ENCODE data around the gene ERBB4.

DNA sequence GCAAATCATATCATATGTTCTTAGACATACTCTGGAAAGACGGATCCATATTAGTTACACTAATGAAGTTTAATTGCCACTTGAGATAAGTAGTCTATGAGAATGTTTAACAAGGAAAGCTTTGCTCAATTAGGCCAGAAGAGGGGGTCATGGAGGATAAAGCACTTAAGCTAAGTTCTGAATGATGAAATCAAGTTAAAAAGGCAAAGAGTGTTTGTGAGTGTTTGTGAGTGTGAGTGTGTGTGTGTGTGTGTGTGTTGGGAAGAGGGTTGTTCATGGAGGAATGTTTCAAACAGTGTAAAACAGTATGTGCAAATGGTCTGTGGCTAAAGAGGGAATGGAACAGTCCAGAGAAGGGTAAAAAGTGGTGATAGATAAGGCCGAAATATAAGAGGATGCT is 360.9 kb downstream of the ERBB4 start:
- TF ChIP-seq, protein P1, sequence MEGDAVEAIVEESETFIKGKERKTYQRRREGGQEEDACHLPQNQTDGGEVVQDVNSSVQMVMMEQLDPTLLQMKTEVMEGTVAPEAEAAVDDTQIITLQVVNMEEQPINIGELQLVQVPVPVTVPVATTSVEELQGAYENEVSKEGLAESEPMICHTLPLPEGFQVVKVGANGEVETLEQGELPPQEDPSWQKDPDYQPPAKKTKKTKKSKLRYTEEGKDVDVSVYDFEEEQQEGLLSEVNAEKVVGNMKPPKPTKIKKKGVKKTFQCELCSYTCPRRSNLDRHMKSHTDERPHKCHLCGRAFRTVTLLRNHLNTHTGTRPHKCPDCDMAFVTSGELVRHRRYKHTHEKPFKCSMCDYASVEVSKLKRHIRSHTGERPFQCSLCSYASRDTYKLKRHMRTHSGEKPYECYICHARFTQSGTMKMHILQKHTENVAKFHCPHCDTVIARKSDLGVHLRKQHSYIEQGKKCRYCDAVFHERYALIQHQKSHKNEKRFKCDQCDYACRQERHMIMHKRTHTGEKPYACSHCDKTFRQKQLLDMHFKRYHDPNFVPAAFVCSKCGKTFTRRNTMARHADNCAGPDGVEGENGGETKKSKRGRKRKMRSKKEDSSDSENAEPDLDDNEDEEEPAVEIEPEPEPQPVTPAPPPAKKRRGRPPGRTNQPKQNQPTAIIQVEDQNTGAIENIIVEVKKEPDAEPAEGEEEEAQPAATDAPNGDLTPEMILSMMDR (IDR thresholded peaks at IDR 0.05) = no peak
- TF ChIP-seq POLR2A (IDR thresholded peaks at IDR 0.05) = no peak

Measured in esophagus squamous epithelium (tissue), 4 donors.